Activated CD4-positive, alpha-beta memory T cell treated with anti-CD3 and anti-CD28 coated beads, Interleukin-2, amount 10 ng/mL, durations not matched to agents 7 days and 5 days (primary cell): Measurements from ENCODE around the gene DIDO1. TPM values are rescaled to one million over a fixed set of nuclear protein-coding genes. Genes with fewer than 3 reads are reported as not detected.

Source experiments
- CTCF ChIA-PET: fragments of 350-600 bp; sonication (Branson Sonifier 250); formaldehyde crosslinking; loops from one replicate; lab custom pipeline; 2021; ENCODE audit warnings: antibody characterized with exemption, inconsistent platforms; lab: Charles Lee
- POLR2A ChIA-PET: fragments of 350-600 bp; sonication (Branson Sonifier 250); formaldehyde crosslinking; loops from one replicate; lab custom pipeline; 2021; ENCODE audit warnings: antibody characterized with exemption; lab: Charles Lee
- DNase-seq: peaks from one replicate; pipeline ENCODE4 v3.0.0-alpha.2; 2020
- H3K27ac Mint-ChIP-seq: one replicate; pipeline ENCODE4 v1.8.0; 2021; ENCODE audit warnings: mild to moderate bottlenecking, mixed read lengths
- H3K27me3 Mint-ChIP-seq: one replicate; pipeline ENCODE4 v1.8.0; 2021; ENCODE audit warnings: mixed read lengths
- H3K36me3 Mint-ChIP-seq: one replicate; pipeline ENCODE4 v1.8.0; 2021; ENCODE audit warnings: low read depth, mixed read lengths
- H3K4me1 Mint-ChIP-seq: one replicate; pipeline ENCODE4 v1.8.0; 2021; ENCODE audit warnings: mixed read lengths
- H3K4me3 Mint-ChIP-seq: one replicate; pipeline ENCODE4 v1.8.0; 2021; ENCODE audit warnings: mild to moderate bottlenecking, mixed read lengths
- H3K9me3 Mint-ChIP-seq: one replicate; pipeline ENCODE4 v1.8.0; 2021; ENCODE audit warnings: mixed read lengths
- total RNA-seq, 2 experiments: library from RNA; stranded (reverse); gene quantifications; one replicate each; pipeline ENCODE4 v1.2.3, GENCODE V29; 2021

DIDO1 gene
- total RNA-seq, 2 experiments from 2014 or later = 62.2 to 66.2 TPM

- peaks cover 64% of the 10 kb centered on the region for H3K36me3 Mint-ChIP-seq
- no peak for DNase-seq
- ChIA-PET POLR2A (no interaction called here), CTCF (no interaction called here)
- peaks cover 29% of the 10 kb centered on the region for H3K4me1 Mint-ChIP-seq
- no peaks in the 10 kb centered on the region for H3K9me3 Mint-ChIP-seq
- no peaks in the 10 kb centered on the region for H3K27me3 Mint-ChIP-seq
- no peak overlapping the region for H3K27ac Mint-ChIP-seq
- no peak overlapping the region for H3K4me3 Mint-ChIP-seq
Observed at GRCh38 chr20:62941792-62942191, 15.5 kb upstream of the DIDO1 start.

- no peak for DNase-seq
- Mint-ChIP-seq H3K4me1 (peaks cover 31% of the 10 kb centered on the region), H3K36me3 (peaks cover 59% of the 10 kb centered on the region), H3K27ac (no peak overlapping the region), H3K4me3 (no peak overlapping the region), H3K9me3 (no peaks in the 10 kb centered on the region), H3K27me3 (no peaks in the 10 kb centered on the region)
- POLR2A ChIA-PET = no interaction called here
- CTCF ChIA-PET = interaction anchor here (0.7 kb wide), 1 partner anchor 68 kb away, joined by 3 read pairs; no protein-coding TSS in a partner anchor
Observed at GRCh38 chr20:62940875-62941274, 14.6 kb upstream of the DIDO1 start.

GRCh38 chr20:62938105-62938888 is 12.0 kb upstream of the DIDO1 start, which contains the start of gene GID8:
GID8 (plus strand) TSS chr20:62938147; CDS start chr20:62941503, 3,356 bp downstream.
- H3K4me3 Mint-ChIP-seq = peak within 1 kb of the TSS; percentile 99
- H3K27ac Mint-ChIP-seq = peak within 1 kb of the TSS; percentile 94
- peaks cover 38% of the 10 kb centered on the region for H3K36me3 Mint-ChIP-seq

GRCh38 chr20:62937268-62938104 is 11.2 kb upstream of the DIDO1 start:
- ChIA-PET POLR2A (interaction anchor here (0.9 to 7.2 kb wide), 11 partner anchors 13 to 790 kb away, joined by 3 to 230 read pairs (median 5); partner anchors contain the start of gene DIDO1), CTCF (interaction anchor here (1.0 to 3.2 kb wide), 8 partner anchors 10 to 35 kb away, joined by 3 to 16 read pairs (median 10); no protein-coding TSS in a partner anchor)
- no peaks in the 10 kb centered on the region for H3K27me3 Mint-ChIP-seq
- H3K36me3 Mint-ChIP-seq = peaks cover 30% of the 10 kb centered on the region
- H3K4me3 Mint-ChIP-seq = peak overlapping the region; percentile 99
- peaks cover 40% of the 10 kb centered on the region for H3K4me1 Mint-ChIP-seq
- peak; percentile 98 for DNase-seq
- no peaks in the 10 kb centered on the region for H3K9me3 Mint-ChIP-seq
- H3K27ac Mint-ChIP-seq = peak overlapping the region; percentile 94

More at GRCh38 chr20:62938105-62938888, 12.0 kb upstream of the DIDO1 start, which contains the start of gene GID8:
- POLR2A ChIA-PET = interaction anchor here (0.8 to 7.2 kb wide), 10 partner anchors 10 to 76 kb away, joined by 3 to 230 read pairs (median 6); partner anchors contain the start of genes DIDO1 and TCFL5
- peaks cover 32% of the 10 kb centered on the region for H3K4me1 Mint-ChIP-seq
- H3K9me3 Mint-ChIP-seq = no peaks in the 10 kb centered on the region
- CTCF ChIA-PET = interaction anchor here (1.2 to 3.2 kb wide), 7 partner anchors 10 to 36 kb away, joined by 3 to 16 read pairs (median 12); no protein-coding TSS in a partner anchor
- H3K27me3 Mint-ChIP-seq = no peaks in the 10 kb centered on the region
- no peak for DNase-seq

GRCh38 chr20:62935968-62936585 is 9.8 kb upstream of the DIDO1 start:
- CTCF ChIA-PET = interaction anchor here (1.3 to 3.2 kb wide), 7 partner anchors 8 to 113 kb away, joined by 3 to 16 read pairs (median 7); no protein-coding TSS in a partner anchor
- no peaks in the 10 kb centered on the region for H3K27me3 Mint-ChIP-seq
- DNase-seq = no peak

GRCh38 chr20:62935204-62935967 is 9.1 kb upstream of the DIDO1 start:
- CTCF ChIA-PET = interaction anchor here (0.8 to 3.2 kb wide), 7 partner anchors 10 to 113 kb away, joined by 3 to 14 read pairs (median 4); no protein-coding TSS in a partner anchor
- Mint-ChIP-seq H3K4me1 (peaks cover 47% of the 10 kb centered on the region), H3K27me3 (no peaks in the 10 kb centered on the region), H3K4me3 (no peak overlapping the region), H3K36me3 (peaks cover 21% of the 10 kb centered on the region), H3K27ac (no peak overlapping the region), H3K9me3 (no peaks in the 10 kb centered on the region)
- DNase-seq = no peak
- POLR2A ChIA-PET = interaction anchor here (0.8 to 7.2 kb wide), 5 partner anchors 13 to 37 kb away, joined by 3 to 230 read pairs (median 3); partner anchors contain the start of gene DIDO1

More at GRCh38 chr20:62935968-62936585, 9.8 kb upstream of the DIDO1 start:
- no peaks in the 10 kb centered on the region for H3K9me3 Mint-ChIP-seq
- peak overlapping the region; percentile 99 for H3K4me3 Mint-ChIP-seq
- H3K36me3 Mint-ChIP-seq = peaks cover 21% of the 10 kb centered on the region
- POLR2A ChIA-PET = interaction anchor here (1.0 to 7.2 kb wide), 4 partner anchors 14 to 38 kb away, joined by 3 to 230 read pairs (median 12); partner anchors contain the start of gene DIDO1
- H3K27ac Mint-ChIP-seq = no peak overlapping the region
- H3K4me1 Mint-ChIP-seq = peaks cover 47% of the 10 kb centered on the region

- H3K27me3 Mint-ChIP-seq = no peaks in the 10 kb centered on the region
- H3K4me3 Mint-ChIP-seq = no peak overlapping the region
- H3K9me3 Mint-ChIP-seq = no peaks in the 10 kb centered on the region
- H3K36me3 Mint-ChIP-seq = peaks cover 16% of the 10 kb centered on the region
- ChIA-PET CTCF (interaction anchor here (1.1 kb wide), 1 partner anchor 12 kb away, joined by 4 read pairs; no protein-coding TSS in a partner anchor), POLR2A (interaction anchor here (1.1 to 7.2 kb wide), 4 partner anchors 12 to 35 kb away, joined by 3 to 230 read pairs (median 4); partner anchors contain the start of gene DIDO1)
- no peak overlapping the region for H3K27ac Mint-ChIP-seq
- peaks cover 47% of the 10 kb centered on the region for H3K4me1 Mint-ChIP-seq
- DNase-seq = no peak
Observed at GRCh38 chr20:62933966-62934365, 7.7 kb upstream of the DIDO1 start.

- H3K4me1 Mint-ChIP-seq = peaks cover 58% of the 10 kb centered on the region
- no peak overlapping the region for H3K4me3 Mint-ChIP-seq
- no peak overlapping the region for H3K27ac Mint-ChIP-seq
- no peaks in the 10 kb centered on the region for H3K9me3 Mint-ChIP-seq
- POLR2A ChIA-PET = interaction anchor here (1.5 kb wide), 1 partner anchor 13 kb away, joined by 10 read pairs; no protein-coding TSS in a partner anchor
- peaks cover 7% of the 10 kb centered on the region for H3K36me3 Mint-ChIP-seq
- DNase-seq = no peak
- CTCF ChIA-PET = interaction anchor here (1.2 kb wide), 1 partner anchor 13 kb away, joined by 3 read pairs; no protein-coding TSS in a partner anchor
- no peaks in the 10 kb centered on the region for H3K27me3 Mint-ChIP-seq
Observed at GRCh38 chr20:62931464-62931863, 5.2 kb upstream of the DIDO1 start.

- ChIA-PET POLR2A (interaction anchor here (0.6 to 13.7 kb wide), 4 partner anchors 8 to 25 kb away, joined by 3 to 230 read pairs (median 34); partner anchors contain the start of gene GID8), CTCF (interaction anchor here (1.0 to 1.9 kb wide), 3 partner anchors 10 to 106 kb away, joined by 3 to 7 read pairs (median 3); no protein-coding TSS in a partner anchor)
- H3K4me3 Mint-ChIP-seq = peak overlapping the region; percentile 96
- H3K27me3 Mint-ChIP-seq = no peaks in the 10 kb centered on the region
- peak; percentile 72 for DNase-seq
- H3K27ac Mint-ChIP-seq = peak overlapping the region; percentile 94
- H3K36me3 Mint-ChIP-seq = peaks cover 20% of the 10 kb centered on the region
- H3K9me3 Mint-ChIP-seq = no peaks in the 10 kb centered on the region
- H3K4me1 Mint-ChIP-seq = peaks cover 70% of the 10 kb centered on the region
Observed at GRCh38 chr20:62929051-62929538, 2.8 kb upstream of the DIDO1 start.

GRCh38 chr20:62928246-62928939 is 2.1 kb upstream of the DIDO1 start:
- Mint-ChIP-seq H3K4me3 (peak overlapping the region; percentile 96), H3K4me1 (peaks cover 77% of the 10 kb centered on the region), H3K27ac (peak overlapping the region; percentile 94), H3K27me3 (no peaks in the 10 kb centered on the region), H3K9me3 (no peaks in the 10 kb centered on the region), H3K36me3 (peaks cover 22% of the 10 kb centered on the region)
- no peak for DNase-seq
- ChIA-PET CTCF (interaction anchor here (0.6 to 2.0 kb wide), 6 partner anchors 9 to 974 kb away, joined by 3 to 16 read pairs (median 4); partner anchors contain the start of gene GID8), POLR2A (interaction anchor here (0.6 to 13.7 kb wide), 7 partner anchors 8 to 52 kb away, joined by 3 to 230 read pairs (median 3); partner anchors contain the start of gene GID8)
